Osteoblast (primary cell): ENCODE results near the gene RORB. TPM values are rescaled to one million over a fixed set of nuclear protein-coding genes. Genes with fewer than 3 reads are reported as not detected.

Source experiments
- DNase-seq: peaks from one replicate; pipeline ENCODE4 v3.0.0; 2011; ENCODE audit warnings: low spot score, mixed read lengths; ENCODE audit not compliant: insufficient read length; ENCODE audit errors: missing footprints
- H2AFZ ChIP-seq: 2 replicates; pipeline ENCODE4 v1.6.0; 2011; ENCODE audit warnings: mild to moderate bottlenecking, low read length
- H3K27ac ChIP-seq: 2 replicates; pipeline ENCODE4 v1.5.1; 2011; ENCODE audit warnings: mild to moderate bottlenecking, low read depth, low read length, moderate library complexity
- H3K27me3 ChIP-seq: 2 replicates; pipeline ENCODE4 v1.6.0; 2012; ENCODE audit warnings: mild to moderate bottlenecking, control low read depth, inconsistent platforms, low read length, moderate library complexity; ENCODE audit not compliant: insufficient read depth
- H3K36me3 ChIP-seq: 2 replicates; pipeline ENCODE4 v1.5.1; 2011; ENCODE audit warnings: mild to moderate bottlenecking, low read length, control low read depth, moderate library complexity; ENCODE audit not compliant: insufficient read depth
- H3K4me1 ChIP-seq: 2 replicates; pipeline ENCODE4 v1.5.1; 2011; ENCODE audit warnings: mild to moderate bottlenecking, low read length, control low read depth, moderate library complexity; ENCODE audit not compliant: insufficient read depth
- H3K4me2 ChIP-seq: 2 replicates; pipeline ENCODE4 v1.6.0; 2011; ENCODE audit warnings: mild to moderate bottlenecking, low read length; ENCODE audit not compliant: insufficient read depth
- H3K4me3 ChIP-seq: fragments of 200-600 bp; sonication (generic); 3 replicates; pipeline ENCODE4 v1.5.1; 2012; ENCODE audit warnings: mild to moderate bottlenecking, low read length, inconsistent platforms; ENCODE audit not compliant: insufficient read depth
- H3K79me2 ChIP-seq: 2 replicates; pipeline ENCODE4 v1.6.0; 2012; ENCODE audit warnings: mild to moderate bottlenecking, low read length, control low read depth, inconsistent platforms; ENCODE audit not compliant: insufficient read depth
- H3K9me3 ChIP-seq: 2 replicates; pipeline ENCODE4 v1.5.1; 2011; ENCODE audit warnings: low read depth, low read length, control low read depth
- H4K20me1 ChIP-seq: 2 replicates; pipeline ENCODE4 v1.6.0; 2012; ENCODE audit warnings: mild to moderate bottlenecking, low read length, control low read depth; ENCODE audit not compliant: insufficient read depth
- CTCF ChIP-seq: IDR thresholded peaks from 2 replicates; pipeline ENCODE4 v1.5.1; 2011; ENCODE audit warnings: mild to moderate bottlenecking, low read depth, low read length, moderate library complexity; ENCODE audit errors: extremely low read depth
- total RNA-seq: library from RNA; depleted of rRNA; stranded (reverse); fragments of >200 nt; gene quantifications from 2 replicates; pipeline ENCODE4 v1.2.3, GENCODE V29; 2012

The RORB gene
- total RNA-seq, 1 donor = 0.36 TPM

- Histone ChIP-seq H3K79me2 (no peaks in the 10 kb centered on the region), H3K9me3 (no peaks in the 10 kb centered on the region), H3K36me3 (no peaks in the 10 kb centered on the region), H3K27me3 (no peaks in the 10 kb centered on the region), H3K4me1 (no peaks in the 10 kb centered on the region), H2AFZ (no peak overlapping the region), H3K4me2 (no peak overlapping the region), H4K20me1 (no peaks in the 10 kb centered on the region), H3K4me3 (no peak overlapping the region), H3K27ac (no peak overlapping the region)
- no peak for TF ChIP-seq CTCF
- no peak for DNase-seq
Observed at GRCh38 chr9:74543145-74543544, 46.0 kb downstream of the RORB start.

DNA sequence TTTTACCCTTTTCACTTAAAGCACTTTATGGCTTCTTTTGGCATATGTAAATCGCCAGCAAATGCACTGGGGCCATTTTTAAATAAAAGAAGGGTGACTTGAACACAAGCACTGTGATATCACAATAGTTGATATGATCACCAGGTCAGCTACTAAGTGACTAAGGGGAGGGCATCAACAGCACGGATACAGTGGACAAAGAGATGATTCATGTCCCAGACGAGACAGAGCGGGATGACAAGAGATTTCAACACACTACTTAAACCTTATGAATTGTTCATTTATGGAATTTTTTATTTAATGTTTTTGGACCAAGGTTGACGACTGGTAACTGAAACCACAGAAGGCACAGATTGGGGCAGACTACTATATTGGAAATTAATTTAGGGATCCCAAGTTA lies 54.1 kb downstream of the RORB start:
- H4K20me1 ChIP-seq = no peaks in the 10 kb centered on the region
- no peaks in the 10 kb centered on the region for H3K4me1 ChIP-seq
- no peak overlapping the region for H2AFZ ChIP-seq
- no peaks in the 10 kb centered on the region for H3K36me3 ChIP-seq
- no peaks in the 10 kb centered on the region for H3K79me2 ChIP-seq
- no peak overlapping the region for H3K4me3 ChIP-seq
- H3K27me3 ChIP-seq = no peaks in the 10 kb centered on the region
- H3K9me3 ChIP-seq = no peaks in the 10 kb centered on the region
- TF ChIP-seq CTCF = no peak
- H3K27ac ChIP-seq = no peak overlapping the region
- no peak for DNase-seq
- H3K4me2 ChIP-seq = no peak overlapping the region

- Histone ChIP-seq H3K4me1 (no peaks in the 10 kb centered on the region), H2AFZ (no peak overlapping the region), H3K9me3 (no peaks in the 10 kb centered on the region), H4K20me1 (no peaks in the 10 kb centered on the region), H3K27me3 (no peaks in the 10 kb centered on the region), H3K4me2 (no peak overlapping the region), H3K27ac (no peak overlapping the region), H3K79me2 (no peaks in the 10 kb centered on the region), H3K36me3 (no peaks in the 10 kb centered on the region), H3K4me3 (no peak overlapping the region)
- no peak for DNase-seq
- no peak for TF ChIP-seq CTCF
Observed at GRCh38 chr9:74554751-74555419, 57.8 kb downstream of the RORB start.

DNA sequence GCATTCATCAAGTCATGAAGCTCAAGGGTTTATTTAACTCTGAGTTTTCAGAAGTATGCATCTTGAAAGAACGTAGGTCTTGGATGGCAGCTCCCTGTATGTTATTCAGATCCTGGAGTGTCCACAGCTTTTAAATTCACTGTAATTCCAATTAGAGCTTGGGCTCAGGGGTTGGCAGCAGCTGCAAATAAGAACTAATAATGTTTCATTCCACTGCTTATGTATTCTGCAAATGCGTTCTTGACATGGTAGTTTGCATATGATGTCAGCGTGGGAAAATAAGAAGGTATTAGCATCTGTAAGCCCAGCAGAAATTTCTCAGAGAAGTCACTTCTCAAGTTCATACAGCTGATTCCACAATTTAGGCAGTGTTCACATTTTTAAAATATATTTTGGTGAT lies 58.4 kb downstream of the RORB start:
- Histone ChIP-seq H3K4me1 (no peaks in the 10 kb centered on the region), H4K20me1 (no peaks in the 10 kb centered on the region), H3K79me2 (no peaks in the 10 kb centered on the region), H2AFZ (no peak overlapping the region), H3K4me2 (no peak overlapping the region), H3K4me3 (no peak overlapping the region), H3K27ac (no peak overlapping the region), H3K36me3 (no peaks in the 10 kb centered on the region), H3K9me3 (no peaks in the 10 kb centered on the region), H3K27me3 (no peaks in the 10 kb centered on the region)
- TF ChIP-seq CTCF = no peak
- DNase-seq = no peak
